ENCODE data around the gene GHR. TPM values are rescaled to one million over a fixed set of nuclear protein-coding genes. Genes with fewer than 3 reads are reported as not detected.

GHR gene
- total and polyA plus RNA-seq, 2 donors (not counting 3 experiments of a cell fraction or from before 2014, with no cell fraction given) = 0.27 to 0.28 TPM

DNA sequence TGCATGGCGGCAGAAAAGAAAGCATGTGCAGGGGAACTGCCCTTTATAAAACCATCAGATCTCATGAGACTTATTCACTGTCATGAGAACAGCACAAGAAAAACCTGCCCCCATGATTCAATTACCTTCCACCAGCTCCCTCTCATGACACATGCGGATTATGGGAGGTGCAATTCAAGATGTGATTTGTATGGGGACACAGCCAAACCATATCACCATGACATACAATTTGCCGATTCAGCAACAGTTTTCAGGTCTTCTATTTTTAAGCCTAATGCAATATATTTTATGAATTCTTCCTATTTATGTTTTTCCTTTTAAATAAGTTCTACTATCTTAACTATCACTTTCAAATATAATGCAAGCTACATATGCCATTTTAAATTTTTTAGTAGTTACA lies 242.6 kb downstream of the GHR start:
- intact Hi-C loops (cut with micrococcal nuclease) (no loop called here), dilution Hi-C loops (cut with MboI; ENCODE audit: extremely low pct_ligation_motif_present, low sequenced_read_pairs) (no loop called here)
- no peaks in the 10 kb centered on the region for H3K9me1 ChIP-seq (replicated peaks; ENCODE audit: control insufficient read depth, extremely low read depth, insufficient read depth, low read length)
- no peak overlapping the region for H2AFZ ChIP-seq (ENCODE audit: low read depth, low read length)
- no peaks in the 10 kb centered on the region for H3K9me3 ChIP-seq (replicated peaks; ENCODE audit: control insufficient read depth, insufficient read depth, low read length)
- DNase-seq (ENCODE audit: low read depth, low spot score) = no peak
- H3K9ac ChIP-seq (replicated peaks; ENCODE audit: extremely low read depth, insufficient read depth, low read length) = no peak overlapping the region
- POLR2A ChIA-PET = no interaction called here
- no TSS peak for BruUV-seq (replicated peaks)
- H3K4me2 ChIP-seq (ENCODE audit: insufficient read depth, low read length) = no peak overlapping the region
- no peaks in the 10 kb centered on the region for H3K36me3 ChIP-seq (ENCODE audit: control insufficient read depth in 2 of 2, extremely low read depth in 1 of 2, insufficient read depth in 2 of 2, low read length in 2 of 2)
- TF ChIP-seq POLR2A (IDR thresholded peaks at IDR 0.05; ENCODE audit: low read depth, low read length) (no peak), CTCF (IDR thresholded peaks at IDR 0.05; ENCODE audit: extremely low read depth in 1 of 2, insufficient read depth in 1 of 2, low read depth in 1 of 2, low read length in 2 of 2) (no peak), GATA2 (IDR thresholded peaks at IDR 0.05; ENCODE audit: insufficient read depth, insufficient read length, low read depth, low read length) (no peak), FOS (IDR thresholded peaks at IDR 0.05; ENCODE audit: borderline replicate concordance, insufficient read depth, low read length) (no peak), POLR2AphosphoS5 (IDR thresholded peaks at IDR 0.05; ENCODE audit: insufficient read depth, low read depth, low read length) (no peak), MAX (IDR thresholded peaks at IDR 0.05; ENCODE audit: insufficient read depth, insufficient read length) (no peak), JUN (IDR thresholded peaks at IDR 0.05; ENCODE audit: borderline replicate concordance, insufficient read depth, insufficient read length, low read depth) (no peak), MYC (IDR thresholded peaks at IDR 0.05; ENCODE audit: low read depth, low read length) (no peak), EZH2 (IDR thresholded peaks at IDR 0.05; ENCODE audit: borderline replicate concordance, low read depth, low read length, severe bottlenecking) (no peak)
- FAIRE-seq = no peak
- no peak overlapping the region for H3K4me3 ChIP-seq (replicated peaks in 1 of 3; ENCODE audit: insufficient read depth in 1 of 3, low read depth in 1 of 3, low read length in 3 of 3)
- no peak overlapping the region for H3K27ac ChIP-seq (ENCODE audit: insufficient read depth, low read depth, low read length)
- no peaks in the 10 kb centered on the region for H3K79me2 ChIP-seq (ENCODE audit: control insufficient read depth, insufficient read depth, low read length)
- CTCF ChIA-PET = interaction anchor here (1.4 kb wide), 1 partner anchor 9 kb away, joined by 3 read pairs; no protein-coding TSS in a partner anchor
- H4K20me1 ChIP-seq (replicated peaks; ENCODE audit: control insufficient read depth, extremely low read depth, insufficient read depth, low read length) = no peaks in the 10 kb centered on the region
- H3K27me3 ChIP-seq (ENCODE audit: control insufficient read depth in 2 of 2, insufficient read depth in 2 of 2, low read length in 2 of 2) = no peaks in the 10 kb centered on the region
- H3K4me1 ChIP-seq (ENCODE audit: control insufficient read depth, extremely low read depth, insufficient read depth, low read length) = no peaks in the 10 kb centered on the region
